Heart left ventricle (tissue), 13 donors: ENCODE results near the gene PCDHGB5.

Source experiments
- POLR2A ChIP-seq, 2 donors: fragments of 450-650 bp; IDR thresholded peaks; one replicate each; pipeline ENCODE4 v1.6.1; 2017; ENCODE audit warnings: antibody characterized with exemption in 2 of 2, mild to moderate bottlenecking in 2 of 2, moderate library complexity in 2 of 2
- TF ChIP-seq, protein P1 (sequence below), 12 donors: fragments of 200-600 bp; sonication (generic) in 4 of 12; IDR thresholded peaks; one replicate each; pipeline versions ENCODE4 v1.5.0 to v1.8.0; 2018 to 2022; ENCODE audit warnings: antibody characterized with exemption in 12 of 12, mild to moderate bottlenecking in 5 of 12
- donor health status: ischemic (EF 13 %, LVEDD 7.1; RV severe dilation, severe dysfunction).
- donor health status: DM: no; HTN: yes; CAD: no.
- donor health status: DM: no; HTN: no; CAD: no.
- donor health status: ischemic (EF 25% LVEDD 6.9; RV normal size, moderate dysfunction).
- donor health status: ischemic (EF 25% LVEDD 5.7; RV mildly dilated, moderate dysfunction).
- donor health status: ischemic (EF 35%, LVEDD 5.7; RV mildly dilated, moderate dysfunction).
- donor health status: nonischemic (EF 11% LVEDD 7.7; RV severe dilation, severe dysfunction).
- donor health status: DM: yes; HTN: yes; CAD: no.
- donor health status: PGD.
- donor health status: ischemic (EF 29% LVEDD 5.4; RV normal size, mild dysfunction).
- donor health status: nonischemic (EF 23%, LVEDD 6.1; RV moderate dilation, normal function).

DNA sequence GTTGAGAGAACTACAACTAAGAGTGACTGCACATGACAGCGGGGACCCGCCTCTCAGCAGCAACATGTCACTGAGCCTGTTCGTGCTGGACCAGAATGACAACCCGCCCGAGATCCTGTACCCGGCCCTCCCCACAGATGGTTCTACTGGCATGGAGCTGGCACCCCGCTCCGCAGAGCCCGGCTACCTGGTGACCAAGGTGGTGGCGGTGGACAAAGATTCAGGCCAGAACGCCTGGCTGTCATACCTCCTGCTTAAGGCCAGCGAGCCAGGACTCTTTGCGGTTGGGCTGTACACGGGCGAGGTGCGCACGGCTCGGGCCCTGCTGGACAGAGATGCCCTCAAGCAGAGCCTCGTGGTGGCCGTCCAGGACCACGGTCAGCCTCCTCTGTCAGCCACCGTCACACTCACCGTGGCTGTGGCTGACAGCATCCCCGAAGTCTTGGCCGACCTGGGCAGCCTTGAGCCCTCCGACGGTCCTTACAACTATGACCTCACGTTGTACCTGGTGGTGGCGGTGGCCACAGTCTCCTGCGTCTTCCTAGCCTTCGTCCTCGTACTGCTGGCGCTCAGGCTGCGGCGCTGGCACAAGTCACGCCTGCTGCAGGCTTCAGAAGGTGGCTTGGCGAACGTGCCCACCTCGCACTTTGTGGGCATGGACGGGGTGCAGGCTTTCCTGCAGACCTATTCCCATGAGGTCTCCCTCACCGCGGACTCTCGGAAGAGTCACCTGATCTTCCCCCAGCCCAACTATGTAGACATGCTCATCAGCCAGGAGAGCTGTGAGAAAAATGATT is 13.1 kb upstream of the PCDHGB5 start:
- TF ChIP-seq, protein P1, sequence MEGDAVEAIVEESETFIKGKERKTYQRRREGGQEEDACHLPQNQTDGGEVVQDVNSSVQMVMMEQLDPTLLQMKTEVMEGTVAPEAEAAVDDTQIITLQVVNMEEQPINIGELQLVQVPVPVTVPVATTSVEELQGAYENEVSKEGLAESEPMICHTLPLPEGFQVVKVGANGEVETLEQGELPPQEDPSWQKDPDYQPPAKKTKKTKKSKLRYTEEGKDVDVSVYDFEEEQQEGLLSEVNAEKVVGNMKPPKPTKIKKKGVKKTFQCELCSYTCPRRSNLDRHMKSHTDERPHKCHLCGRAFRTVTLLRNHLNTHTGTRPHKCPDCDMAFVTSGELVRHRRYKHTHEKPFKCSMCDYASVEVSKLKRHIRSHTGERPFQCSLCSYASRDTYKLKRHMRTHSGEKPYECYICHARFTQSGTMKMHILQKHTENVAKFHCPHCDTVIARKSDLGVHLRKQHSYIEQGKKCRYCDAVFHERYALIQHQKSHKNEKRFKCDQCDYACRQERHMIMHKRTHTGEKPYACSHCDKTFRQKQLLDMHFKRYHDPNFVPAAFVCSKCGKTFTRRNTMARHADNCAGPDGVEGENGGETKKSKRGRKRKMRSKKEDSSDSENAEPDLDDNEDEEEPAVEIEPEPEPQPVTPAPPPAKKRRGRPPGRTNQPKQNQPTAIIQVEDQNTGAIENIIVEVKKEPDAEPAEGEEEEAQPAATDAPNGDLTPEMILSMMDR (IDR thresholded peaks at IDR 0.05) = no peak
- no peak for TF ChIP-seq POLR2A (IDR thresholded peaks at IDR 0.05)
